ENCODE data around the gene RGS1.

DNA sequence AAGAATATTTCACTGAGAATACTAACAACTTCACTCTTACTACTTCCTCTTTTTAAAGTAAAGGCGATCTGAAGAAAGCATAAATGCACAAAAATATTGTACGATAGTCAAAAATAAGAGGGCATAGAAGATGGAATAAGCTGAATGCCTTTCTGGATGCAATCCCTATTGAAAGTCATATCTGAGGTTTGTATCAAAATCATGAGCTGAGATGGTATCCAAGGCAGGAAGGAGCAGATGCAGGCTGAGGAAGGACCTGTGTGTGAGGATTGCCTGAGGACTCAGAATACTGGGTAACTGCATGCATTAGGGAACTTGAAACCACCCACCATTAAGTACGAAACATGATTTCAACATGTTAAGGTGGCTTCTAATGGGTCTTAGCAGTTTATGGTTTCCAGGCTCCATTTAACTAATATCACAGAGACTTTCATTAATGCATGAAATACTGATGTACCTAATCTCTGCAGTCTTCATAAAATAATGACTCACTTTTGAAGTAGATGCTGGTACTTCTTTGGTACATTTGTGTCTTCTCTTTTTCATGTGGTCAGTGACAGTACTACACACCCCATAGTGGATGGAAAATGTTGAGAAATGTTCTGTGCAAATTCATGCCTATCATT is 29.6 kb upstream of the RGS1 start:
- TF ChIP-seq, protein P1, sequence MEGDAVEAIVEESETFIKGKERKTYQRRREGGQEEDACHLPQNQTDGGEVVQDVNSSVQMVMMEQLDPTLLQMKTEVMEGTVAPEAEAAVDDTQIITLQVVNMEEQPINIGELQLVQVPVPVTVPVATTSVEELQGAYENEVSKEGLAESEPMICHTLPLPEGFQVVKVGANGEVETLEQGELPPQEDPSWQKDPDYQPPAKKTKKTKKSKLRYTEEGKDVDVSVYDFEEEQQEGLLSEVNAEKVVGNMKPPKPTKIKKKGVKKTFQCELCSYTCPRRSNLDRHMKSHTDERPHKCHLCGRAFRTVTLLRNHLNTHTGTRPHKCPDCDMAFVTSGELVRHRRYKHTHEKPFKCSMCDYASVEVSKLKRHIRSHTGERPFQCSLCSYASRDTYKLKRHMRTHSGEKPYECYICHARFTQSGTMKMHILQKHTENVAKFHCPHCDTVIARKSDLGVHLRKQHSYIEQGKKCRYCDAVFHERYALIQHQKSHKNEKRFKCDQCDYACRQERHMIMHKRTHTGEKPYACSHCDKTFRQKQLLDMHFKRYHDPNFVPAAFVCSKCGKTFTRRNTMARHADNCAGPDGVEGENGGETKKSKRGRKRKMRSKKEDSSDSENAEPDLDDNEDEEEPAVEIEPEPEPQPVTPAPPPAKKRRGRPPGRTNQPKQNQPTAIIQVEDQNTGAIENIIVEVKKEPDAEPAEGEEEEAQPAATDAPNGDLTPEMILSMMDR (conservative IDR thresholded peaks at IDR 0.05) = no peak; the same call in 1 of the 2 replicates
- no peak for TF ChIP-seq ZFX (IDR thresholded peaks at IDR 0.05)

Data from C4-2B (cell line).